GM18502 (cell line): Measurements from ENCODE around the gene RPH3AL.
"Not testable (repeated sequence)": the region's sequence is repeated elsewhere in the genome, so short reads cannot be mapped to it uniquely, and the experiment has no call there.

Experiments used
- ATAC-seq: cut with Tn5 transposase; IDR thresholded peaks from one replicate; pipeline ENCODE4 v1.9.1; 2021; ENCODE audit warnings: mild to moderate bottlenecking; ENCODE audit not compliant: unreplicated experiment, poor library complexity

Gene RPH3AL

DNA sequence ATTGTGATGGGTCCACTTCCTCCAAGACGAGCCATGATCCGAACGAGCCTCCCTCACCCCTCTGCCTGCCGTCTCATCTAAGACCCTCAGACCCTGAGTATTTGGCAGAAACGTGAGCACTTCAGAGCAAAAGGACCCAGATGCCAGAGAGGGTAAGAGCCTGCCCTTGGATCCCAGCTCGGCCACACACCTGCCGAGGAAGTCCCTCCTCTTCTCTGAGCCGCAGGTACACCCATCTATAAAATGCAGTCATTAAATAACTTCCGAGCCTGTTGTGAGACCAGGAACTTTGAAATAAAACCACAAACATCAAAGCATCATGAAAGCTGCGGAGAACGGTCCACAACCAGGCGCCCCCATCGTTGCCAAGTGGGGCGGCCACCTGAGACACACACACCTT, 106.4 kb downstream of the RPH3AL start:
- ATAC-seq = no peak

DNA sequence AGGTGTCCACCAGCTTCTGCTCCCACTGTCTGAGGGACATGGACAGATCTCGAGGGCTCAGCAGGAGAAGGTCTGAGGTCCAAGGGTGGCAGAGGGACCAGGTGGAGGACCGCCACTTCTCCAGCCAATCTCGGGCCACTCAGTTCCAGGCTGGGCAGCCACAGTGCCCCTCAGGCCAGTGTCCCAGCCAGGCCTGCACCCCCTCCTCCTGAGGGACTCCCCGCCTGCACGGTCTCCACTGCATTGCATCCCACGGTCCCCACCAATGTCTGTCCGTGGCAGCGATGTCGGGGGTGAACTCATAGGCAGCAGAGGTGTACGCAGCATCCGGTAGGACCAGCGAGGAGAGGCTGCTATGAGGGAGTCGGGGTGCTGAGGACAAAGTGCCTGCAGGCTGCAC, 107.0 kb downstream of the RPH3AL start:
- no peak for ATAC-seq

DNA sequence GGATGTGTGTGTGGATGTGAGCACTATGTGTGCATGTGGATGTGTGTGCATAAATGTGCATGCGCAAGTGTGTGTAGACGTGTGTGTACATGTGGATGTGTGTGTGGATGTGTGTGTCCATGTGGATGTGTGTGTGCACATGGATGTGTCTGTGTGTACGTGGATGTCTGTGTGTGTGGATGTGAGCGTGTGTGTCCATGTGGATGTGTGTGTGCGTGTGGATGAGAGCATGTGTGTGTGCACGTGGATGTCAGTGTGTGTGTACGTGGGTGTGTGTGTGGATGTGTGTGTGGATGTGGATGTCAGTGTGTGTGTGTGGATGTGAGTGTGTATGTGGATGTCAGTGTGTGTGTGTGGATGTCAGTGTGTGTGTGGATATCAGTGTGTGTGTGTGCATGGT, 107.6 kb downstream of the RPH3AL start:
- ATAC-seq = no peak

DNA sequence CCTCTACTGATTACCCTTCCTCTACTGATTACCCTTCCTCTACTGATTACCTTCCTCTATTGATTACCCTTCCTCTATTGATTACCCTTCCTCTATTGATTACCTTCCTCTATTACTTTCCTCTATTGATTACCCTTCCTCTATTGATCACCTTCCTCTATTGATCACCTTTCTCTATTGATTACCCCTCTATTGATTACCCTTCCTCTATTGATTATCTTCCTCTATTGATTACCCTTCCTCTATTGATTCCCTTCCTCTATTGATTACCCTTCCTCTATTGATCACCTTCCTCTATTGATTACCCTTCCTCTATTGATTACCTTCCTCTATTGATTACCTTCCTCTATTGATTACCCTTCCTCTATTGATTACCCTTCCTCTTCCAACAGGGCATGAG, 108.7 kb downstream of the RPH3AL start:
- not testable (repeated sequence) for ATAC-seq

DNA sequence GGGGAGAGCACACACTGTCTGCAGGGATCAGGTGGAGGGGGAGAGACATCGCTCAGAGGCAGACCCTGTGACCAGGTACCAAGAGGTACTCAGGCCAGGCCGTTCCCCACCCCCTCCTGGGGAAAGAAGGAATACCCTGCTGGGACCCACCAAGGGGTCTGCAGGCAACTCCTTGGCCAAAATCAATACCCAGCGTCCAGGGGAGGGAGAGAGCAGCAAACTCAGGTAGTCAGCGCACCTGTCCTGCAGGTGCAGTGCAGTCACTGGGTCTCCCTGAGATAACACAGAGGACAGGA, 113.7 kb downstream of the RPH3AL start:
- ATAC-seq = no peak

DNA sequence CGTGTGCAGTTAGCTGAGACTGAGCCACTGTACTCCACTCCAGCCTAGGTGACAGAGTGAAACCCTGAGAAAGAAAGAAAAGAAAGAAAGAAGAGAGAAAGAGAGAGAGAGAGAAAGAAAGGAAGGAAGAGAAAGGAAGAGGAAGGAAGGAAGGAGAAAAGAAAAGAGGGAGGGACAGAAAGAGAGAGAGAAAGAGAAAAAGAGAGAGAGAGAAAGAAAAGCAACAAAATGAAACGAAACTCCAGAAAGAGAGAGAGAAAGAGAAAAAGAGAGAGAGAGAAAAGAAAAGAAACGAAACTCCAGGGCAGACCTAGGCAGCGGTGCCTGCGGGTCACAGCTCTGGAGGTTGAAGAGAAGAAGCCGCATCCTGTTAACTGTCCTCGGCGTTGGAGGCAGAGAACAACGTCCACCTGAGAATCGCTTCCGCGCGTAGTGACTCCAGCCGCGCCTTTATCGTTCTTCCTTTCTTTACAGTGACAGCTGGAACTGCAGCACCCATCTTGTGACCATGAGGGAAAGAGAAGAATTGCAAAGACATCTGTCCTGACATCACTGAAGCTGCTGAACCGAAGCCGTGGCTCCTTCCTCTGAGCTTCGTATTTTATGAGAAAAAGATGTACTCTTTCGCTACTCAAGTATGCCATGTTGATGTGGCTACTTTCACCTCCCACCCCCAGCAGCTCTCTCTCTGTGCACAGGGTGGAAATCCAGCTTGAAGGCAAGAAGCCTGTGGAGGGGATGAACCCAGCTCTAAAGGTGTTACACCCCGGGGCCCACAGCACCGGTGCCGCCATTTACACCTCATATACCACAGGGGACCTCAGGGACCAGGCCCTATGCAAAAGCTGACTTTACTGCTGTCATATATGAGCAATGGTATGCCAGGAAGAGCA, 114.3 kb downstream of the RPH3AL start:
- no peak for ATAC-seq

DNA sequence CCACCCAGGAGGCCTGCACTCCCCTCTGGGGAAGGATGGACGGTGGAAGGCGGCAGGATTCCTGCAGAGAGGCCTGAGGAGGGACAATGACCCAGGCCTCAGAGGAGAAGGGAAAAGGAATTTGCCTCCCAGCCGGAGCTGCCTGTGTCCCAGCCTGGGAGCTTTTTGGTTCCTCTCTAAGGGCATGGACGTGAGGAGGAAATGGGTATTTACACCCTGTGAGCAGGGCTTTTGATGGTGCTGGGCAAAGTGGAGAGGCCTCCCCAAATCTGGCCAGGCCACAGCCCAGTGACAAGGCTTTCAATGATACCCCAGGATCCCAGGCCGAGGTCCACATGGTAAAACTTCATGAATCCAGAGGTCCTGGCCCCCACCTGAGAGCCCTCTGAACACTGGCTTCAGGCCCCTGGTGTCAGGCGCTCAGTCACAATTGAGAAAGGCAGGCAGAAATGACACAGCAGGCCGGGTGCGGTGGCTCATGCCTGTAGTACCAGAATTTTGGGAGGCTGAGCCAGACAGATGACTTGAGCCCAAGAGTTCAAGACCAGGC, 115.1 kb downstream of the RPH3AL start:
- ATAC-seq = no peak

DNA sequence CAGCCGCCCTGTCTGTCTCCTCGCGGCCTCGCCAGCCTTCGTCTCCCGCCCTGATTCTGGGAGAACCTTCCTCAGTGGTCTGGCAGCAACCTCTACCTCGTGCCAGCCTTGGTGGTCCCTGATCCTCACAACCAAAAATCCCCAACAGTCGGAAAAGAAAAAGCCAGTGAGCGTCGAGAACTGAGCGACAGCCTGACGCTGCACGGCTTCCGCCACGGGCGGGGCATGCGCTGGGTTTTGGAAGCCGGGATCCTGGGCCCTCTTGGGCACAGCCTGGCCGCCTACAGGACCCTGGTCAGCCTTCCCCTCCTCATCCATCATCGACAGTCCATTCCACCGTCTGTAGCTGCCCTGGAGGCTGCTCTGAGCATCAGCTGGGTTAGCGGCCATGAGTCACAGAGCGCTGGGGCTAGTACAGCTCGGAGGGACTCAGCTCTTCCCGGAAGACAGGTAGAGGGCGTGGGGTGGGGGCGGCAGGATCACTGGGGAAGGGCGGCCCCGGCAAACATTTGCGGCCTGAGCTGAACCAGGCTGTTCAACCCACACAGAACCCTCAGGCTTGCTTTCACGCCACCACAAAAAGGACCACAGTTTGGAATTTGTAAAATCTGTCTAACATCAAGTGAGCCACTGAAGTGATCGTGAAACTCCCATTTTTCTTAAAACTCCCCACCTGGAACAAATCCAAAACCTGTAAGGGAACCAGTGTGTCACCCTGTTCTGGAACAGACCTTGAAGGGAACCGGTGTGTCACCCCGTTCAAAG, 115.8 kb downstream of the RPH3AL start:
- no peak for ATAC-seq

DNA sequence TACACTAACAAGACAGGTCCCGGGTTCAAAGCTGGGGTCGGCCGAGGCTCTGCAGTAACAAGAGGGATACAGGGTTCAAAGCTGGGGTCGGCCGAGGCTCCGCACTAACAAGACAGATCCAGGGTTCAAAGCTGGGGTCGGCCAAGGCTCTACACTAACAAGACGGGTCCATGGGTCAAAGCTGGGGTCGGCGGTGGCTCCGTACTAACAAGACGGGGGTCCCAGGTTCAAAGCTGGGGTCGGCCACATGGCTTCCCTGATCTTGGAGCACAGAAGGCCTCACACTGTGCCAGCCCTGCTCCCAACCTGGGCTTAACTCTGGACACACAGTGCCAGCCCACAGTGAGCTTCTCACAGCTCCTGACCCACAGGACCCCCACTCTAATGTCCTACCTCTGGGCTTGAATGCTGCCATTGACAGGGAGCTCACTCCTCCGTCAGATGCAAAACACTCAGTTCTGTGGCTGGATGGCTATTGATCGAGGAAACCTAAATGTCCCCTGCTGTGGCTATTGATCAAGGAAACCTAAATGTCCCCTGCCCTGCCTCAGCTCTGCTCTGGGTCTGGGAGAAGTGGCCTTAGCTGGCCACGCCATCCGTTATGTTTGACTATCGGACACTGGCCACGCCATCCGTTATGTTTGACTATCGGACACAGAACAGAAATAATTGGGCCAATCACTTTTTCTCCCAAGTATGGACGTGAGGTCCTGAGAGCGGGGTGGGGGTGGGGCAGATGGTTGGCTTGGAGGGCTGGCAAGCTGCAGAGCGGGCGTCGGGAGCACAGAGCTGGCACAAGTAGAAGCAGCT, 116.6 kb downstream of the RPH3AL start:
- no peak for ATAC-seq

DNA sequence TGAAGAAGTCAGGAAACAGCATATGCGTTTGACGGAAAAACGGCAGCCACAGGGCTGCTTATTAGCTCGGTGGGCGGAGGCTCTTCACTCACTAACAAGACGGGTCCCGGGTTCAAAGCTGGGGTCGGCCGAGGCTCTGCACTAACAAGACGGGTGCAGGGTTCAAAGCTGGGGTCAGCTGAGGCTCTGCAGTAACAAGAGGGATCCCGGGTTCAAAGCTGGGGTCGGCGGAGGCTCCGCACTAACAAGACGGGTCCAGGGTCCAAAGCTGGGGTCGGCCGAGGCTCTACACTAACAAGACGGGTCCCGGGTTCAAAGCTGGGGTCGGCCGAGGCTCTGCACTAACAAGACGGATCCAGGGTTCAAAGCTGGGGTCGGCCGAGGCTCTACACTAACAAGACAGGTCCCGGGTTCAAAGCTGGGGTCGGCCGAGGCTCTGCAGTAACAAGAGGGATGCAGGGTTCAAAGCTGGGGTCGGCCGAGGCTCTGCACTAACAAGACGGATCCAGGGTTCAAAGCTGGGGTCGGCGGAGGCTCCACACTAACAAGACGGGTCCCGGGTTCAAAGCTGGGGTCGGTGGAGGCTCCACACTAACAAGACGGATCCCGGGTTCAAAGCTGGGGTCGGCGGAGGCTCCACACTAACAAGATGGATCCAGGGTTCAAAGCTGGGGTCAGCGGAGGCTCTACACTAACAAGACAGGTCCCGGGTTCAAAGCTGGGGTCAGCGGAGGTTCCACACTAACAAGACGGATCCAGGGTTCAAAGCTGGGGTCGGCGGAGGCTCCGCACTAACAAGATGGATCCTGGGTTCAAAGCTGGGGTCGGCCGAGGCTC, 117.4 kb downstream of the RPH3AL start:
- ATAC-seq = not testable (repeated sequence)

DNA sequence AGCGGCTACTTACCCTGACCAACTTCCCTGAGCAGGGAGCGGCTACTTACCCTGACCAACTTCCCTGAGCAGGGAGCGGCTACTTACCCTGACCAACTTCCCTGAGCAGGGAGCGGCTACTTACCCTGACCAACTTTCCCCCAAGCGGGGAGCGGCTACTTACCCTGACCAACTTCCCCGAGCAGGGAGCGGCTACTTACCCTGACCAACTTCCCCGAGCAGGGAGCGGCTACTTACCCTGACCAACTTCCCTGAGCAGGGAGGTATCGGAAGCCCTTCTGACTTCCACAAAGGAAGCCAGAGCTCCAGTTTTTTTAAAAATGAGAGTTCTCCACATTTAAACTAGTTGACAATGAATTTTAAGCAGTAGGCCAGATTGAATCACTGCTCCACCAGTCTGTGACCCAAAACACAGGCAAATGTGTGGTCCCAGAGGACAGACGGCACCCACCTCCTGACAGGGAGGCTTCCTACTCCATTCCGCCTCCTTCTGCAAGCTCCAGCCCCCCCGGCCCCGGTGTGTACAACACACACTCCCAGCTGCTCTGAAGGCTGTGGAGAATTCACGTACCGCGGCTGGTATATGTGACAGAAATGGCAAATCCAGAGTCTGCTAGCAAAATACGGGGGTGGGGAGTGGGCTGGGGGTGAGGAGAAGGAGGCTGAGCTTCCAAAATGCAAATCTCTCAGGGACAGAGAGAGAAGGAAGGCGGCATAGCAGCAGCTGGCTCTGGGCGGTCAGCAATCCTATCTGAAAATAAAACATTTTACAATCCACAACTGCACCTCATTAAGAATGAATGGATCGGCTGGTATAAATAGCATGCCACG, 118.2 kb downstream of the RPH3AL start:
- not testable (repeated sequence) for ATAC-seq

DNA sequence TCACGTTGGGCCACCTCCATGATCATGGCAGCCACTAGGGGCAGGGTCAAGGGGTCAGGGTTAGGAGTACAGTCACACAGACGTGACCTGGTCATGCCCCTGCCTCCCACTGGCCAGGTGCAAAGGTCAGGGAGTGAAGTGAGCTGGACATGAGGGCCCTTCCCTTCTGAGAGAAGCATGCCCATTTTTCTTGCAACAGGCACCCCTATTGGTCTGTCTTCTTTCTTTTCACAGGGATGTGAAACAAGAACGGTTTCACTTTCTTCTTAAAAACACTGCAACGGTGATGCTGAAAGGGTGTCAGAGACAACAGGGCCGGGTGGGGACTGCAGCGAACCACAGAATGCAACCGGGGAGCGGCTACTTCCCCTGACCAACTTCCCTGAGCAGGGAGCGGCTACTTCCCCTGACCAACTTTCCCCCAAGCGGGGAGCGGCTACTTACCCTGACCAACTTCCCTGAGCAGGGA, 119.1 kb downstream of the RPH3AL start:
- ATAC-seq = no peak

DNA sequence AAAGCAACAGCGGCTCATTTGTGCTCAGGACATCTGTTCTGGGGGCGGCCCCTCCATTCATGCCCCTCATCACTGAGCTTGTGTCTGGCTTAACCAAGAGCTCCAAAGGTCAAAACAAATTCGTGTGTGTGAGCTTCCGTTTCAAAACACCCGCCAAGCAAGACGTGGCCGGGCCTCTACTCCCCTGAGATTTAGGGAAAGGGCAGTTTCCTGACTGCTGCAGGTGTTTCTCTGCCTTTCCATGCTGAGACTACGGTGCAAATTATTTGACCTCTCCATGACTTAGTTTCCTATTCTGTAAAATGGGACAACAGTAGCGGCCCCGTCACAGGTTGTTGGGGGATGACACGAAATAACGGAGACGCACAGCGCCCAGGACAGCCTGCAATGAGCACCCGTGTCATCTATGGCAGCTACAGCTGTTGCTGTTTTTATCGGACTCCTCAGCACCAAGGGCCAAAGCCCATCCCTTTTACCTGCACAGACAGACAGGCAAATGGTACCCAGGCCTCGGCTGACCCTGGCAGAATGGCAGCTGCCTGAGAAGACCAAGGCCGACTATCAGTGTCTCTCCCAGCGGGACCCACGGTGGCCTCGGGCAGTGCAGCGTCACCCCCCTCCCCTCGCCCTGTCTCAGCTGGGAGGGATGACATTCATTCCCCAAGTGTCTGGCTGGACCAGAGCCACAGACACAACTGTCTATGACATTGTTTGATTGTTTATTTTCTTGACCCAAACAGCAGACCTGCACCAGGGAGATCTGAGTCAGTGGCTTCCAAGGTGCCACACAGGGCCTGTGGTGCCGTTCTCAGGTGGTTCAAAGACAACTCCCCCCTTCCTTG, 120.4 kb downstream of the RPH3AL start:
- ATAC-seq = no peak

DNA sequence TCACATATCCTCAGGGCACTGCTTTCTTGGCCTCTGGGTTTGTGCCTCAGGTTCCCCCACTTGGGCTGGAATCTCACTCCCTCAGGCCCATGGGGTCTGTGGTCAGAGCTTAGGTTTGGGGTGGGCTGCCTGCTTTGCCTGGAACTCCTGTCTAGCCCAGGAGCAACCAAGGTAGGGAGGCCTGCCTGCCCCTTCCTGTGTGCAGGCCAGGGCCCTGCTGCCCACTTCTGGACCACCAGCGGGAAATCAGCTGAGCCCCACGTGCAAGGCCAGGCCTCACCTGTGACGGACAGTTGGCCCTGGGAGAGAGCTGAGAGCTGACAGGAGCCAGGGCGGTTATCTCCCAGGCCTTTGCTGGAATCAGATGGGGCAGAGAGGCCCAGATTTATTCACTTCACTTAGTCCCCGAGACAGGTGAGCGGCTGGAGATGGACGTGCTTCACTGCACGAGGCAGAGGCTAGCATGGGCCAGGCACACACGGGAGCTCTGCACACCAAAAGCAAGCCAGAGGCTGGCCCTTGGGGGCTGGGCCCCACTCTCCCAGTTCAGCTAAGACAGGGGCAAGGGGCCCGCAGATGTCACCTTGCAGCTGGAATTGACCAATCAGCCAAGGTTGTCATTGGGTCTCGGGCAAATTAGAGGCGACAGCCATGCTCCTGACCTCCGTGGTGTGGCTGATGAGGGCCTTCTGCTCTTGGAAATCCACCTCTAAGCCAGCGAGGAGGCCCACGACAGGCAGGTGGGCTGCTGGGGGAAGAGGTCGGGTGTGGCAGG, 121.2 kb downstream of the RPH3AL start:
- no peak for ATAC-seq

DNA sequence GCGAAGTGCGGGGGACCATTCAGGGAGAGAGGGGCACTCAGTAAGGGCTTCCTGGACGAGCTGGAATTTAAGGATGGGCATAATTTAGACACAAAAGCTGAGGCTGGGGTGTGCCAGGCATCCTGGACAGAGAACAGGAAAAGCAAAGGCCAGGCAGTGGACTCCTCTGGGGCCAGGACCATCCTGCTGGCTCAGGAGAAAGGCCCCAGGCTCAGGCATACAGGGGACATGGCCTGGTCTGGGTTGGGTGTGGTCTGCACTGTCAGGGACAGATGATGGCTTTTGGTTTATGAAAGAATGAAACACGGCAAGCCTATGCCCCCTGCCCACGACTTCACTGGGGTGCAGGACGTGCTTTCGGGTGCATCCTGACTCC, 122.2 kb downstream of the RPH3AL start:
- ATAC-seq = no peak

DNA sequence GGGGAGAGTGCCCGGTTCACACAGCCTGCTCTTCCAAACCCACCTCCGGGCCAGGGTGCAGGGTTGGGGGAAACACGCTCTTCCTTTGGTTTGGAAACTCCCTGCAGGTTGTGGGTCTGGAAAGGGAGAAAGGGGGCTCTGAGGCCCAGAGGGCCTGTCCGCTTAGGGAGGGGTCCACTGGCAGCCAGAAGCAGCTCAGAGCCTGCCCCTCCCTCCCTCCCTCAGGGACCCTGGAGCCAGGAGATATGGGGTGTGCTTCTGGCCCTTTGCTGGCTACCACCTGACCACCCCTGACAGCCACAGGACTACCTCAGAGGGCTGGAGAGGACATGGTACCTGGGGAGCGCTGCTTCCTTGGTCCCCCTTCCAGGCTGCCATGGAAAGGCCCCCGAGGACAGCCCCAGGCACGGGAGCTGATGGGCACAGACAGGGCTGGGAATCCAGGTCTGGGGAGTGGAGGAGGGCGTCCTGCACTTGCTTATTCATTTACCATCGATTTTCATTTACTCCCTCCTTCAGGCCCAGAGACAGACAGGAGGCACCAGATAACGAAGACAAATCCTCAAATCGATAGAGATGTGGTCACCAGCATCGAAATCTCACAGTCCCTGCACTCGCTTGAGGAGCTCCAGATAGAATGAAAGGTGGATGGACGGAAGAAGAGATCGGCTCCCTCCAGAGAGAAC, 122.8 kb downstream of the RPH3AL start:
- ATAC-seq = no peak
